GM19468 (cell line): ENCODE measurements around the gene CD8B.
A peak's percentile ranks its signal among the peaks of the same experiment; 100 is the strongest.
"Not testable (repeated sequence)": the region's sequence is repeated elsewhere in the genome, so short reads cannot be mapped to it uniquely, and the experiment has no call there.

Experiments
- ATAC-seq: cut with Tn5 transposase; IDR thresholded peaks from one replicate; pipeline ENCODE4 v1.9.1; 2021; ENCODE audit warnings: mild to moderate bottlenecking, moderate library complexity, moderate number of reproducible peaks; ENCODE audit not compliant: unreplicated experiment; ENCODE audit errors: extremely low read depth

CD8B gene

DNA sequence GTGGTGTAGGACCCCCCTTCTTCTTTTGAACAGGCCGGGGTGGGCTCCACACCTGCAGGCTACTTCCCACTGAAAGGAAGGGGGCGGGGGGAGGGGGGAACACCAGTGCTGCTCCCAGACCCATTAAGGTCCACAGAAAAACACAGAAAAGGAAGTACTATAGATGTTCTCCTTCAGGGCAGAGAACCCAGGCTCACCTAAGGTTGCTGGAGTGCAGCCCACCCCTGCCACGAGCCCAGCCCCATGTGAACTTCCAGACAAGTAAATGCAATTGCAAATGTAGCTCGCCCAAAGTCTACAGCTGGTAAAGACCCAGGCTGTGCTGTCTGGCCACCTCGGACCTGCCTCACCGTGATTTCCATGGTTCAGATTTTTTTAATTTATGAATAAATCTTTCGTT is 24.0 kb downstream of the CD8B start:
- ATAC-seq = not testable (repeated sequence)

DNA sequence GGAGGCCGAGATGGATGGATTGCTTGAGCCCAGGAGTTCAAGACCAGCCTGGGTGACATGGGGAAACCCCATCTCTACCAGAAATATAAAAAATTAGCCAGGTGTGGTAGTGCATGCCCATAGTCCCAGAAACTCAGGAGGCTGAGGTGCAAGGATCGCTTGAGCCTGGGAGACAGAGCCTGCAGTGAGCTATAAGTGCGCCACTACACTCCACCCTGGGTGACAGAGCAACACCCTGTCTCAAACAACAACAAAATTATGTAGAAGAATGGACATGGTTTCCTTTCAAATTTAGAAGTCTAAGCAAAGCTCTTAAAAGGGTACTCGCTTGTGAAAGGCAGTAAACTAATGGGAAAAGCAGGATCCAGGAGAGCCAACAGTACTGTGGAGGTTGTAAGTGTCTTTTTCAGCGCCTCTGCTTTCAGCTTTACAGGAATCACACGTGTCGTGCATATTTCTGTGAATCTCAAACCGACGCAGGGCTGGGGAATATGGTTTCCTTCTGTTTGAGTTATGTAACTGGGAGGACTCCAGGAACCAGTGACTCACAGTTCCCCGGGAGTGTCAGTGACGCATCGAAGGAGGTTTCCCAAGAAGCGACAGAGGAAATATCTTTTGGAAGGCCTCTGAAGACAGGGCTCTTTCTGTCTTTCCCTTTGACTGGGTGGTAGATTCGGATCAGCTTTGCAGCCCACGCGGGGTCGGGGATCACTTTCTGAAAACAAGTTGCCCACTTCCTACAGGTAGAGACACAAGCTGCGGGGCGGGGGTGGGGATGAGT is 24.6 kb downstream of the CD8B start:
- not testable (repeated sequence) for ATAC-seq

DNA sequence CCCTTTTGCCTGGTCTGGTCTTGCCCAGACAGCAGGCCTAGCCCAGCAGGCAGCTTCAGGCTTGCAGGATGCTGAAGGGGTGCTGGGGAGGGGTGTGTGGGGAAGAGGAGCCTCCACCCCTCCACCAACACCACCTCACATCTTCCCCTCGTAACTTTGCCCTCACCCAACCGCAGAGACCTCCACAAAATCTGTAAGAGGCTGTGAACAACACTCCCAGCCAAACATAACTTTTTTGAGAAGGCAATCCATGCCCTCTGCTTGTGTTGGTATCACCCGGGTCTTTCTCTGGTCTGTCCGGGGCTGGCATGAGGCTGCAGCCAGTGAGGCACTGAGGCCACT is 26.2 kb downstream of the CD8B start:
- ATAC-seq = not testable (repeated sequence)

DNA sequence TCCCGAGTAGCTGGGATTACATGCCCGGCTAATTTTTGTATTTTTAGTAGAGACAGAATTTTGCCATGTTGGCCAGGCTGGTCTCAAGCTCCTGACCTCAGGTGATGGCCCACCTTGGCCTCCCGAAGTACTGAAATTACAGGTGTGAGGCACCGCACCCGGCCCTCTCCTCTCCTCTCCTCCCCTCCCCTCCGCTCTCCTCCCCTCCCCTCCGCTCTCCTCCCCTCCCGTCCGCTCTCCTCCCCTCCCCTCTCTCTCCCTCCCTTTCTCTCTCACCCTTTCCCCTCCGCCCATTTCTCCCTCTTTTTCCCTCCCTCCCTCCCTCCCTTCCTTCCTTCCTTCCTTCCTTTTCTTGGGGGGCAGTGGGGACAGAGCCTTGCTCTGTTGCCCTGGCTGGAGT is 28.4 kb downstream of the CD8B start:
- ATAC-seq = no peak

DNA sequence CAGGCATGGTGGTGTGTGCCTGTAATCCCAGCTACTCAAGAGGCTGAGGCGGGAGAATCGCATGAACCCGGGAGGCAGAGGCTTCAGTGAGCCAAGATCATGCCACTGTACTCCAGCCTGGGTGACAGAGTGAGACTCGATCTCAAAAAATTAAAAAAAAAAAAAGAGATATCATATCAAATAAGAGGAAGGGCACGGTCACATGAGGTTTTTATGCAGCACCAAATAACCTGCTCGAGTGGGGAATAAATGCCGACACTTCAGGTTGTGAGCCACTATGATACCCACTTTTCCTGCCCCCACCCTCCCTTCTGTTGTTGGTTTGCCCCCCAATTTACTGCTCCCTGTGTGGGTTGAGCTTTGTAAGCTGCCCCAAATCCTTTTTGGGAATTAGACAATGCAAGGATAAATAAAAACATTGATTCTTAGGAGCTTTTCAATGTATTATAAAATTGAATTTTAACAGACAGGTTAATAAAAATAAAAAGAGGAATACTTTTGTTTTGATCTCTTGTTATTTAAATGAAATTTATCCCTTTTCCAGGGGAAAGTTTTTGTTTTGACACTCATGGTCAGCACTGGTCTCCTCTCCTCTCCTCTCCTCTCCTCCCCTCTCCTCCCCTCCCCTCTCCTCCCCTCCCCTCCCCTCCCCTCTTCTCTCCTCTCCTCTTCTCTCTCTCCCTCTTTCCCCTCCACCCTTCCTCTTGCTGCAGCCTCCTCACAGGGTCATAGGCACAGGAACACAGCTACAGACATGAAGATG is 29.2 kb downstream of the CD8B start:
- ATAC-seq = no peak

DNA sequence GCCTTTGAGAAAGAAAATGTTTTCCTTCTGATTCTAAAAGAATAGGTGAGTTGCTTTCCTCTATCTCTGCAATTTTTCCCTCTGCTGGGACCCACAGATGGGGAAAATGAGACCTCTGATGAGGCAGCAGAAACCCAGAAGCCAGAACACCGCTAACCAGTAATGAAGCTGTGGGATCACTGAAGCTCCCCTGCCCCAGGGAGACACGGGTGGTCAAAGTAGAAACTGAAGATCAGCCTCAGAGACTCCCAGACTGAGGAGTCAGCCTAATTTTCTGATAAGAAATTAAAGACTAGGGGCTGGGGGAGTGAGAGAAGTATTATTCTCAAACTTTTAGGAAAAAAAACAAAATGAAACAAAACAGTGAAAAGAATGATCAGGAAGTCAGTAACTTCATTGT is 30.1 kb downstream of the CD8B start:
- ATAC-seq = no peak

DNA sequence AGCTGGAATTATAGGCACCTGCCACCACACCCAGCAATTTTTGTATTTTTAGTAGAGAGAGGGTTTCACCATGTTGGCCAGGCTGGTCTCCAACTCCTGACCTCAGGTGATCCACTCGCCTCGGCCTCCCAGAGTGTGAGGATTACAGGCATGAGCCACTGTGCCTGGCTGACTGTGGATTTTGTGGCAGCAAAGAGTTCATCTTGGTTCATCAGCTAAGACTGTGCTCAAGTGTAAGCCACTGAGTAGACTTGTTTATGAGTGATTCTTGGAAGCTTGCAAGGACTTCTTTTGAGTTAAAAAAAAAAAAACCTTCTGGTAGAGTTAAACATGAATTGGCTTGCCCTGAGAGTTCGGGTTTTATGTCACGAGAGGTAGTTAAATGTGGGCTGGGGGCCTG is 34.7 kb downstream of the CD8B start:
- ATAC-seq = no peak

GRCh38 chr2:86825693-86826381 is 35.8 kb downstream of the CD8B start:
- ATAC-seq = no peak

DNA sequence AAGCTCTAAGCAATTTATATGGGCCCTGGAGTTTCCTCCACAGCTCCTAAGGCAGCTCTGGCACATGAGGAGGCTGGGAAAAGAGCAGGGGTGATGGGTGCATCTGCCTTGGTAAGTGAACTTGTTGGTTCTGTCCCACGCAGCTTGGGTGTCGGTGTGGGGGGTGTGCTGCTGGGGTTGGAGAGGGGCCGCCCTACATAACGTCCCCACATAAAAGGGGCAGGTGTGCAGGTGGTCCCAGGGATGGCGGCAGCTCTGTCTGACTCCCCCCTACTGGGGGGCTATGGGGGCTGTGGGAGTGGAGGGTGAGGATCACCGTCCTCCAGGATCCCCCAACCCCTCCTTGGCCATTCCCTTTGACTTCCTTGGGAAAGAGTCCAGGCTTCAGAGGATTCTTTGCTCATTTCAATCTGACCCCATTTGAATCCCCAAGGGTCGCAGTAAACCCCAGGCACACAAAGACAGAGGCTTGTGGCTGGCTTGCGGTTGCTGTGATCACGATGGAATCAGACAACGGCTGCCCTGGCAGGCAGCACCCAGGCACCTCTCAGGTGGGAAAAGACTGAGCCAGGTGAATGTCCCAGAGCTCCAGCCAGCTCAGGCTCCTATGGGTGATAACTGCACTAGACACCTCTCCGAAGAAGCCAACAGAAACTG is 36.5 kb downstream of the CD8B start:
- ATAC-seq = no peak

GRCh38 chr2:86822668-86823345 is 38.9 kb downstream of the CD8B start:
- ATAC-seq = no peak

DNA sequence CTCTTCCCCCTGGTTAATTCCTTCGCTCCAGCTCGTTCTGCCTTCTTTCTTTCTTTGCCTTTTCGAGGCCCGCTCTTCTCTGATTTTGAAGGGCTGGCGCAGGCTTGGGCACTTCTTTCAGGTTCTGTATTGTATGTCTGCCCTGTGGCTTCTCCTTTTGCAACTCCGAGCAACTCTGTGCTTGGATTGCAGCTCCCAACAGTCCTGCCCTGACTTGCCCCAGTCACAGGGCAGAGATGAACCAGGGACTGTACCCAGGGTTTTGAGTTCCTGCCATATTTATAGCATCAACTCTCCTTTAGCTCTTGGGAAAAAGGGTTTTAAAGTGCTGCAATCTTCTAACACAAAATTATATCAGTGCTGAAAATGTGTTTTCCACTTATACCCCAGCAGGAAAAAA is 39.8 kb downstream of the CD8B start:
- no peak for ATAC-seq

DNA sequence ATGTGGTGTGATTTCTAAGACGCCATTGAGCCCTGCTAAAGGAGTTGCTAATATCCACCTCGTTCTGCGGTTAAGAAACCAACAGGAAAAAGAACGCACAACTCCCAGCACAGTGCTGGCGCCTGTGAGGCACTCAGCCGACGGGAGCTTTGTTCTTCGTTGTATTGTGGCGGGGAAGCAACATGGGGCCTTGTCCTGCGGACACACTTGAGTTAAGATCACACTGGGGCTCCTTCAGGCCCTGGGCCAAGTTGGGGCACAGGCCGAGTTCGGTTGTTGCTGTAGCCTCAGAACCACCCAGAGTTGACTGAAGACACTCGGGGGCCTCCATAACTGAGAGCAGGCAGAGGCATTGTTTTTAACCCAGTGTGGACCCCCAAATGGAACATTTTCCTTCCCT is 40.4 kb downstream of the CD8B start:
- ATAC-seq = no peak

GRCh38 chr2:86818957-86819356 is 42.7 kb downstream of the CD8B start:
- no peak for ATAC-seq

DNA sequence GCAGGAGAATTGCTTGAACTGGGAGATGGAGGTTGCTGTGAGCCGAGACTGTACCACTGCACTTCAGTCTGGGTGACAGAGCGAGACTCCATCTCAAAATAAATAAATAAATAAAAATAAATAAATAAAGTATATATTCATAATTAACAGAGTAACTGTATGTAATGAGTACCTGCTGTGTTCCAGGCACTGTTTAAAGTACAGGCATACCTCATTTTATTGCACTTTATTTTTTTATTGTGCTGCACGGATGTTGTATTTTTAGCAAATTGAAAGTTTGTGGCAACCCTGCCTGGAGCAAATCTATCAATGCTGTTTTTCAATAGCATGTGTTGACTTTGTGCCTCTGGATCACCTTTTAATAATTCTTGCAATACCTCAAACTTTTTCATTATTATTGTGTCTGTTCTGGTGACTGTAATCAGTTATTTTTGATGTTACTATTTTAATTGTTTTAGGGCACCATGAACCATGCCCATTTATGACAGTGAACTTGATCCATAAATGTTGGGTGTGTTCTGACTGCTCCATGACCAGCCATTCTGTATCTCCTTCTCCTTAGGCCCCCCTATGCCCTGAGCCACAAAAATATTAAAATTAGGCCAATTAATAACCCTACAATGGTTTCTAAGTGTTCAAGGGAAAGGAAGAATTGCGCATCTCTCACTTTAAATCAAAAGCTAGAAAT is 43.4 kb downstream of the CD8B start:
- no peak for ATAC-seq

- no peak for ATAC-seq
Measured at GRCh38 chr2:86815611-86816010, 46.1 kb downstream of the CD8B start.

DNA sequence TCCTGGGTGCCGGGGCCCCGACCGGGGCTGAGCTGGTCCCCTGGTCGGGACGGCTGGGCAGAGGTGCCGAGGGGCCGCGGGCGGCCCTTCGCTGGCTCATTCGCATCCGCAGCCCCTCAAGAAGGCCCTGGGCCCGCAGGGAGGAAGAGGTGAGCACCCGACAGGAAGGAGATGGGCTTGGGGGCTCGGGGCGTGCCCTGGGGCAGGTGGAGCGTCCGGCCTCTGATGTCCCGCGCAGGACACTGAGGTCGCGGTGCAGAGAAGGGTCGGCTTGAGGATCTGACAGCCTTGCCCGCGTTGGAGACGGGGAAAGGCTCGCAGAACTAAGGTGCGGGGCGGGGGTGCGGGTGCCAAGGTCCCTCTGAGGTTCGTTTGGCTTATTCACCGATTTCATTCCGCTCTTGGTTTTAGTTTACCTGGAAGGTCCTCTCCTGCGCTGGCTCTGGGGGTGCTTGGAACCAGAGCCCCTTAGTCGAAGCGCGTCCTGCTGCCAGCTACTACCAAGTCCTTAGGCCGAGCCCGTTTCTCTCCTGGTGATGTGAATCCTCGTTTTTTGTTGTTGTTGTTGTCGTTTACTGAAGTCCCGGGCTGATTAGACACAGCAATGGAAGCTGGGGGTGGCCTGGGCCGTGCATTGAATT is 52.1 kb downstream of the CD8B start:
- ATAC-seq = no peak

GRCh38 chr2:86808315-86809161 is 53.1 kb downstream of the CD8B start:
- peak; percentile 65 for ATAC-seq
